Measurements from ENCODE around the gene QDPR. TPM values are rescaled to one million over a fixed set of nuclear protein-coding genes. Genes with fewer than 3 reads are reported as not detected.

Gene QDPR
- total RNA-seq, 1 experiment from 2014 or later: 39.5 TPM

DNA sequence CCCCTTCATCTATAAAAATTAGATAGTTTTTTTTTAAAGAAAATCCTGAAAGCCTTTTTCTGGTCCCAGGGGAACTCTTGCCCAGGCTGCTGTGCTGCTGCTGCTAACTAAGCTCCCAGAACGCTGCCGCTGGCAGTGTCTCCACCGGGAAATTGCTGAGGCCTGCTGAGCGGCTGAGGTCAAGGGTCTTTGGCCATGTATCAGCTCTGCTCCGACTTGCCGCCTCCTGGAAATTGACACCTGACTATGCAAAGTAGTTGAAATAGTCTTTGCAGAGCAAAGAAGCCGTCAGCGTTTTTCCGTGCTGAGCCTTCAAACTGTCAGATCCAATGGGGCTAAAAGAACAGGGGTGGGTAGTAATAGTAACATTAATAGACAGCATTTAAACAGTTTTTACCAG is 839 bp downstream of the QDPR start (continued):
- no peak for TF ChIP-seq ZNF274 (IDR thresholded peaks at IDR 0.05; ENCODE audit: low read depth, low read length)
- TF ChIP-seq, protein P1, sequence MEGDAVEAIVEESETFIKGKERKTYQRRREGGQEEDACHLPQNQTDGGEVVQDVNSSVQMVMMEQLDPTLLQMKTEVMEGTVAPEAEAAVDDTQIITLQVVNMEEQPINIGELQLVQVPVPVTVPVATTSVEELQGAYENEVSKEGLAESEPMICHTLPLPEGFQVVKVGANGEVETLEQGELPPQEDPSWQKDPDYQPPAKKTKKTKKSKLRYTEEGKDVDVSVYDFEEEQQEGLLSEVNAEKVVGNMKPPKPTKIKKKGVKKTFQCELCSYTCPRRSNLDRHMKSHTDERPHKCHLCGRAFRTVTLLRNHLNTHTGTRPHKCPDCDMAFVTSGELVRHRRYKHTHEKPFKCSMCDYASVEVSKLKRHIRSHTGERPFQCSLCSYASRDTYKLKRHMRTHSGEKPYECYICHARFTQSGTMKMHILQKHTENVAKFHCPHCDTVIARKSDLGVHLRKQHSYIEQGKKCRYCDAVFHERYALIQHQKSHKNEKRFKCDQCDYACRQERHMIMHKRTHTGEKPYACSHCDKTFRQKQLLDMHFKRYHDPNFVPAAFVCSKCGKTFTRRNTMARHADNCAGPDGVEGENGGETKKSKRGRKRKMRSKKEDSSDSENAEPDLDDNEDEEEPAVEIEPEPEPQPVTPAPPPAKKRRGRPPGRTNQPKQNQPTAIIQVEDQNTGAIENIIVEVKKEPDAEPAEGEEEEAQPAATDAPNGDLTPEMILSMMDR (IDR thresholded peaks at IDR 0.05 in 2 of 3, conservative IDR thresholded peaks at IDR 0.05 in 1 of 3; ENCODE audit: borderline replicate concordance in 1 of 3, insufficient read depth in 1 of 3, low read depth in 2 of 3, low read length in 2 of 3): no peak
- no peak for TF ChIP-seq CEBPB (IDR thresholded peaks at IDR 0.05; ENCODE audit: low read depth)
- TF ChIP-seq SRF (IDR thresholded peaks at IDR 0.05; ENCODE audit: low read depth): no peak

DNA sequence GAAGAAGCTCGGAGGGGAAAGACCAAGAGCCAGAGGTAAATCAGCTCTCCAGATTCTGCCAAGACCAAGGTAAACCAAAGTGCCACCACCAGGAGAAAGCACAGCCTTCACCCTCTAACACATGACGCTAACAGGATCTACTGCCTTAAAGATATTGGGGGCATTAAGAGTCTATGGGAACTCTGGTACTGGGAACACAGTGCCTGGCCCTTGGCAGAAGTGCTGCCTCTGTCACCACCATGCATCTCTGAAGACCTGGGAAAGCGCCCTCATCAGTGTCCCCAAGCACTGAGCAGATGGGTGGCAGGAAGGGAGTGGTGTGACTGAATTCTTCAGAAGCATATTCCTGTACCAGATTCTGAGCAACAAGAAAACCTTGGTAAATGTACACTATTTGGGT is 1.3 kb downstream of the QDPR start:
- no TSS peak for BruUV-seq (replicated peaks)
- H3K4me2 ChIP-seq (ENCODE audit: low read length): peak overlapping the region; percentile 95
- H3K9me3 ChIP-seq (ENCODE audit: control insufficient read depth in 1 of 2, insufficient read depth in 1 of 2, low read depth in 1 of 2, low read length in 2 of 2): no peaks in the 10 kb centered on the region
- DNase-seq (ENCODE audit: low read depth, low spot score) (no peak), ATAC-seq (no peak)
- H3K27me3 ChIP-seq (ENCODE audit: insufficient read depth, low read length): no peaks in the 10 kb centered on the region
- TF ChIP-seq, protein P2, sequence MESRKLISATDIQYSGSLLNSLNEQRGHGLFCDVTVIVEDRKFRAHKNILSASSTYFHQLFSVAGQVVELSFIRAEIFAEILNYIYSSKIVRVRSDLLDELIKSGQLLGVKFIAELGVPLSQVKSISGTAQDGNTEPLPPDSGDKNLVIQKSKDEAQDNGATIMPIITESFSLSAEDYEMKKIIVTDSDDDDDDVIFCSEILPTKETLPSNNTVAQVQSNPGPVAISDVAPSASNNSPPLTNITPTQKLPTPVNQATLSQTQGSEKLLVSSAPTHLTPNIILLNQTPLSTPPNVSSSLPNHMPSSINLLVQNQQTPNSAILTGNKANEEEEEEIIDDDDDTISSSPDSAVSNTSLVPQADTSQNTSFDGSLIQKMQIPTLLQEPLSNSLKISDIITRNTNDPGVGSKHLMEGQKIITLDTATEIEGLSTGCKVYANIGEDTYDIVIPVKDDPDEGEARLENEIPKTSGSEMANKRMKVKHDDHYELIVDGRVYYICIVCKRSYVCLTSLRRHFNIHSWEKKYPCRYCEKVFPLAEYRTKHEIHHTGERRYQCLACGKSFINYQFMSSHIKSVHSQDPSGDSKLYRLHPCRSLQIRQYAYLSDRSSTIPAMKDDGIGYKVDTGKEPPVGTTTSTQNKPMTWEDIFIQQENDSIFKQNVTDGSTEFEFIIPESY (IDR thresholded peaks at IDR 0.05; ENCODE audit: extremely low read depth, insufficient replicate concordance, low read length): no peak
- TF ChIP-seq CEBPB (IDR thresholded peaks at IDR 0.05; ENCODE audit: low read depth) (no peak), EZH2phosphoT487 (IDR thresholded peaks at IDR 0.05; ENCODE audit: borderline replicate concordance) (no peak), FOSL1 (IDR thresholded peaks at IDR 0.05; ENCODE audit: low read depth) (no peak), TCF7L2 (IDR thresholded peaks at IDR 0.05; ENCODE audit: borderline replicate concordance, extremely low read depth, insufficient read depth, insufficient read length) (no peak), ZNF274 (IDR thresholded peaks at IDR 0.05; ENCODE audit: low read depth, low read length) (no peak), POLR2A (IDR thresholded peaks at IDR 0.05; ENCODE audit: borderline replicate concordance, extremely low read depth, insufficient read depth, insufficient read length) (no peak)
- H2AFZ ChIP-seq (ENCODE audit: low read depth, low read length, poor library complexity, severe bottlenecking): no peak overlapping the region
- peaks cover 46% of the 10 kb centered on the region for H3K79me2 ChIP-seq (ENCODE audit: insufficient read depth, low read length)
- H3K9me2 ChIP-seq (ENCODE audit: insufficient read depth): no peaks in the 10 kb centered on the region
- RAD21 ChIA-PET (ENCODE audit: low non-redundant PET in 1 of 2, low total read pairs in 2 of 2, uncharacterized antibody in 2 of 2, unreplicated experiment in 2 of 2): no interaction called here
- peak overlapping the region; percentile 84 for H3K9ac ChIP-seq (ENCODE audit: low read length)
- H3K4me1 ChIP-seq (ENCODE audit: control insufficient read depth in 1 of 2, insufficient read depth in 2 of 2, low read length in 2 of 2): peaks cover 12 to 27% of the 10 kb centered on the region in 2 experiments
- CTCF ChIA-PET: no interaction called here
- POLR2A ChIA-PET: no interaction called here
- H3K36me3 ChIP-seq (ENCODE audit: control insufficient read depth in 1 of 2, insufficient read depth in 2 of 2, low read length in 2 of 2): peaks cover 5 to 6% of the 10 kb centered on the region in 2 experiments; a peak in 2 of 4 replicates
- peak overlapping the region; percentile 80 to 93 for H3K4me3 ChIP-seq (replicated peaks in 1 of 2; ENCODE audit: low read depth in 1 of 2, low read length in 2 of 2)
- intact Hi-C loops (cut with micrococcal nuclease): no loop called here
- H4K20me1 ChIP-seq (ENCODE audit: insufficient read depth): no peaks in the 10 kb centered on the region
- no peak overlapping the region for H3K27ac ChIP-seq (ENCODE audit: low read depth, low read length)
